CD4-positive, alpha-beta T cell (primary cell): ENCODE results near the gene DCAF8. TPM values are rescaled to one million over a fixed set of nuclear protein-coding genes. Genes with fewer than 3 reads are reported as not detected.

Experiments
- ATAC-seq: fragments of 200-7000 bp; cut with Tn5 transposase; one replicate; pipeline ENCODE4 v1.10.0; 2022; ENCODE audit warnings: mild to moderate bottlenecking; ENCODE audit not compliant: poor library complexity
- CTCF ChIA-PET: fragments of 350-600 bp; sonication (Branson Sonifier 250); formaldehyde crosslinking; loops from one replicate; lab custom pipeline; 2021; ENCODE audit warnings: antibody characterized with exemption, inconsistent platforms; lab: Charles Lee
- POLR2A ChIA-PET: fragments of 350-600 bp; sonication (Branson Sonifier 250); formaldehyde crosslinking; loops from one replicate; lab custom pipeline; 2021; ENCODE audit warnings: antibody characterized with exemption, inconsistent platforms; lab: Charles Lee
- DNase-seq, 14 experiments: peaks; one replicate each; pipeline ENCODE4 v3.0.0-alpha.2; 2013 to 2020; ENCODE audit warnings: mixed read lengths in 2 of 14
- H3K27ac ChIP-seq, 2 donors: one replicate each; pipeline versions ENCODE4 v1.5.1 to v1.7.0; 2013; ENCODE audit warnings: low read length in 2 of 2, low read depth in 1 of 2, mild to moderate bottlenecking in 1 of 2
- H3K27me3 ChIP-seq, 2 experiments: 1 replicate in 1 of 2; 2 replicates in 1 of 2; pipeline versions ENCODE4 v1.6.1 to v1.7.0; 2013; ENCODE audit warnings: low read length in 2 of 2, control low read depth in 1 of 2, mild to moderate bottlenecking in 1 of 2, moderate library complexity in 1 of 2; ENCODE audit not compliant: insufficient read depth in 2 of 2, control insufficient read depth in 1 of 2
- H3K36me3 ChIP-seq: one replicate; pipeline ENCODE4 v1.6.1; 2013; ENCODE audit warnings: low read length, control low read depth; ENCODE audit not compliant: insufficient read depth
- H3K4me1 ChIP-seq: one replicate; pipeline ENCODE4 v1.6.1; 2013; ENCODE audit warnings: low read length, control low read depth; ENCODE audit not compliant: insufficient read depth
- H3K4me3 ChIP-seq: one replicate; pipeline ENCODE4 v1.5.1; 2013; ENCODE audit warnings: mild to moderate bottlenecking, low read length, moderate library complexity
- H3K9me3 ChIP-seq, 2 experiments: 1 replicate in 1 of 2; 2 replicates in 1 of 2; pipeline versions ENCODE4 v1.6.1 to v1.7.0; 2013; ENCODE audit warnings: low read length in 2 of 2, mild to moderate bottlenecking in 2 of 2, control low read depth in 1 of 2, moderate library complexity in 1 of 2; ENCODE audit not compliant: control insufficient read depth in 1 of 2, insufficient read depth in 1 of 2
- H3K27ac Mint-ChIP-seq: one replicate; pipeline ENCODE4 v1.8.0; 2020; ENCODE audit warnings: mixed read lengths
- H3K27me3 Mint-ChIP-seq: one replicate; pipeline ENCODE4 v1.8.0; 2021; ENCODE audit warnings: mixed read lengths
- H3K36me3 Mint-ChIP-seq: one replicate; pipeline ENCODE4 v1.8.0; 2021; ENCODE audit warnings: low read depth, mixed read lengths
- H3K4me1 Mint-ChIP-seq: one replicate; pipeline ENCODE4 v1.8.0; 2021; ENCODE audit warnings: low read depth, mixed read lengths
- H3K4me3 Mint-ChIP-seq: one replicate; pipeline ENCODE4 v1.8.0; 2020; ENCODE audit warnings: mild to moderate bottlenecking, mixed read lengths
- H3K9me3 Mint-ChIP-seq: one replicate; pipeline ENCODE4 v1.8.0; 2020; ENCODE audit warnings: mixed read lengths
- CTCF ChIP-seq: fragments of 200-600 bp; IDR thresholded peaks from one replicate; pipeline ENCODE4 v1.8.0; 2022; ENCODE audit warnings: antibody characterized with exemption, mild to moderate bottlenecking
- intact Hi-C, 2 experiments: fragments of 100-400 bp; cut with DNase I in 1 of 2; cut with micrococcal nuclease in 1 of 2; formaldehyde crosslinking; loops; one replicate each; pipeline versions ENCODE4 v1.15.1 to v1.9.0; 2023 to 2025; cut with DNase I, micrococcal nuclease
- total RNA-seq, 174 experiments: library from RNA in 2 of 174; stranded (reverse) in 2 of 174; gene quantifications; one replicate each; pipeline ENCODE4 v1.2.3 and lab custom pipeline; 2021 to 2026

The DCAF8 gene
- total RNA-seq, 2 experiments from 2014 or later, result 151 to 154 TPM

GRCh38 chr1:160228431-160228830 lies 33.9 kb downstream of the DCAF8 start:
- ChIA-PET POLR2A (interaction anchor here (2.3 kb wide), 1 partner anchor 34 kb away, joined by 10 read pairs; the partner anchor contains the start of gene DCAF8), CTCF (interaction anchor here (0.8 kb wide), 1 partner anchor 35 kb away, joined by 3 read pairs; no protein-coding TSS in a partner anchor)
- intact Hi-C loops, result no loop called here
- Histone ChIP-seq H3K36me3 (peaks cover 86% of the 10 kb centered on the region), H3K27ac (no peak overlapping the region), H3K4me1 (no peaks in the 10 kb centered on the region), H3K4me3 (no peak overlapping the region), H3K9me3 (no peaks in the 10 kb centered on the region), H3K27me3 (no peaks in the 10 kb centered on the region)
- Mint-ChIP-seq H3K9me3 (no peaks in the 10 kb centered on the region), H3K27ac (no peak overlapping the region), H3K4me3 (no peak overlapping the region), H3K4me1 (peaks cover 8% of the 10 kb centered on the region), H3K36me3 (peaks cover 52% of the 10 kb centered on the region), H3K27me3 (no peaks in the 10 kb centered on the region)
- no peak for ATAC-seq
- DNase-seq, result no peak
- no peak for TF ChIP-seq CTCF

GRCh38 chr1:160227561-160227960 lies 34.8 kb downstream of the DCAF8 start:
- H3K4me1 Mint-ChIP-seq, result no peaks in the 10 kb centered on the region
- H3K27ac Mint-ChIP-seq, result no peak overlapping the region
- H3K9me3 Mint-ChIP-seq, result no peaks in the 10 kb centered on the region
- H3K36me3 Mint-ChIP-seq, result peaks cover 43% of the 10 kb centered on the region
- ChIA-PET CTCF (no interaction called here), POLR2A (interaction anchor here (2.3 kb wide), 1 partner anchor 35 kb away, joined by 10 read pairs; the partner anchor contains the start of gene DCAF8)
- Histone ChIP-seq H3K9me3 (no peaks in the 10 kb centered on the region), H3K4me1 (no peaks in the 10 kb centered on the region), H3K27ac (no peak overlapping the region), H3K27me3 (no peaks in the 10 kb centered on the region), H3K36me3 (peaks cover 92% of the 10 kb centered on the region), H3K4me3 (no peak overlapping the region)
- no peak overlapping the region for H3K4me3 Mint-ChIP-seq
- no peak for TF ChIP-seq CTCF
- intact Hi-C loops, result no loop called here
- no peak for ATAC-seq
- no peaks in the 10 kb centered on the region for H3K27me3 Mint-ChIP-seq
- no peak for DNase-seq

GRCh38 chr1:160227034-160227433 lies 35.3 kb downstream of the DCAF8 start:
- no peaks in the 10 kb centered on the region for H3K27me3 Mint-ChIP-seq
- Histone ChIP-seq H3K9me3 (no peaks in the 10 kb centered on the region), H3K4me3 (no peak overlapping the region), H3K36me3 (peaks cover 94% of the 10 kb centered on the region), H3K27me3 (no peaks in the 10 kb centered on the region), H3K27ac (no peak overlapping the region), H3K4me1 (no peaks in the 10 kb centered on the region)
- intact Hi-C loops, result no loop called here
- H3K36me3 Mint-ChIP-seq, result peaks cover 42% of the 10 kb centered on the region
- no peaks in the 10 kb centered on the region for H3K4me1 Mint-ChIP-seq
- ATAC-seq, result no peak
- no peak for TF ChIP-seq CTCF
- no peak for DNase-seq
- no peaks in the 10 kb centered on the region for H3K9me3 Mint-ChIP-seq
- CTCF ChIA-PET, result no interaction called here
- no peak overlapping the region for H3K4me3 Mint-ChIP-seq
- H3K27ac Mint-ChIP-seq, result no peak overlapping the region
- POLR2A ChIA-PET, result interaction anchor here (2.3 kb wide), 1 partner anchor 36 kb away, joined by 10 read pairs; the partner anchor contains the start of gene DCAF8
